A673 (cell line): Measurements from ENCODE around the gene FHIT.

Experiments used
- CTCF ChIP-seq: fragments of 300-800, 200-600 bp; sonication (generic); conservative IDR thresholded peaks from 2 replicates; pipeline ENCODE4 v1.5.1; 2017; ENCODE audit warnings: low read depth, mild to moderate bottlenecking, antibody characterized with exemption, low read length, moderate library complexity, mixed read lengths
- EZH2 ChIP-seq: fragments of 200-600 bp; sonication (generic); IDR thresholded peaks from 2 replicates; pipeline ENCODE4 v1.6.1; 2017; ENCODE audit warnings: borderline replicate concordance, low read depth, mild to moderate bottlenecking, mixed read lengths, antibody characterized with exemption, low read length; ENCODE audit not compliant: poor library complexity, severe bottlenecking

DNA sequence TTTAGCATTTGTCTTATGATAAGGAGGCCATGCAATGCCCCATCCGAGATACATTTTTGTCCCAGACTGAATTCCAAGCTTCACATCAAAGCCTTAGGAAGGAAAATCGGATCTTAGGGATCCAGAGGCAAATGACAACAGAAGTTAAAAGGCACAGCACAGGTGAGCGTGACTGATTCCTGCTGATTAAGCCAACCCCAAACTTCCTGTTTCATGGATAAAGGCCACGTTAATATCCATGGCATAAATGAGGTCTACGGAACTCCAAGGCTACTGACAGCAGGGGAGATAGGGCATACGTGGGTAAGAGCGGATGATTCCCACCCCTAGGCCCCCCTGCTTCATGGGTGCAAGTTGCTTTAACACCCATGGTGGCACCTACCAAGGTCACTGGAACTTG, 471.6 kb downstream of the FHIT start:
- TF ChIP-seq CTCF, result no peak
- TF ChIP-seq EZH2, result no peak
